MCF 10A (cell line): ENCODE data around the gene GSX2. TPM values are rescaled to one million over a fixed set of nuclear protein-coding genes. Genes with fewer than 3 reads are reported as not detected.

Experiments used
- BruUV-seq: library from RNA; stranded (reverse); fragments of 400-500 nt; replicated peaks from 2 replicates; lab custom pipeline; 2021; lab: Mats Ljungman, UMichigan
- CTCF ChIA-PET: fragments of 300-600 bp; sonication (Branson Sonifier 250); formaldehyde crosslinking; extraction: SDS; loops from one replicate; lab custom pipeline; 2021; ENCODE audit warnings: antibody characterized with exemption, inconsistent platforms; lab: Yijun Ruan, JAX
- POLR2A ChIA-PET: fragments of 300-600, 350-650 bp; sonication (Branson Sonifier 250); formaldehyde crosslinking; extraction: SDS; loops from one replicate; lab custom pipeline; 2020; ENCODE audit warnings: antibody characterized with exemption, inconsistent platforms; lab: Yijun Ruan, JAX
- DNase-seq: peaks from one replicate; pipeline ENCODE4 v3.0.0-alpha.2; 2018; ENCODE audit not compliant: unreplicated experiment
- H3K27ac Mint-ChIP-seq: one replicate; pipeline ENCODE4 v1.8.0; 2022; ENCODE audit warnings: mild to moderate bottlenecking, low read depth, mixed read lengths; ENCODE audit not compliant: unreplicated experiment
- H3K27me3 Mint-ChIP-seq: one replicate; pipeline ENCODE4 v1.8.0; 2022; ENCODE audit warnings: mixed read lengths; ENCODE audit not compliant: insufficient read depth, unreplicated experiment
- H3K36me3 Mint-ChIP-seq: one replicate; pipeline ENCODE4 v1.8.0; 2022; ENCODE audit warnings: mild to moderate bottlenecking, moderate library complexity, mixed read lengths; ENCODE audit not compliant: insufficient read depth, unreplicated experiment
- H3K4me1 Mint-ChIP-seq: one replicate; pipeline ENCODE4 v1.8.0; 2022; ENCODE audit warnings: mixed read lengths; ENCODE audit not compliant: insufficient read depth, unreplicated experiment
- H3K4me3 Mint-ChIP-seq: one replicate; pipeline ENCODE4 v1.8.0; 2022; ENCODE audit warnings: mild to moderate bottlenecking, moderate library complexity, mixed read lengths; ENCODE audit not compliant: unreplicated experiment
- H3K9me3 Mint-ChIP-seq: one replicate; pipeline ENCODE4 v1.8.0; 2022; ENCODE audit warnings: mixed read lengths; ENCODE audit not compliant: unreplicated experiment
- intact Hi-C: fragments of 100-400 bp; cut with micrococcal nuclease; formaldehyde crosslinking; loops from 2 replicates; pipeline ENCODE4 v1.14.1; 2022
- total RNA-seq: library from RNA; stranded (reverse); gene quantifications from 2 replicates; pipeline ENCODE4 v1.2.3, GENCODE V29; 2022
- TF ChIP-seq, protein P1 (sequence below): fragments of 200-600 bp; IDR thresholded peaks from one replicate; pipeline ENCODE4 v1.8.0; 2022; ENCODE audit warnings: antibody characterized with exemption, mild to moderate bottlenecking; ENCODE audit not compliant: unreplicated experiment

The GSX2 gene
- total RNA-seq, 1 experiment from 2014 or later, result not detected

GRCh38 chr4:54082168-54082567 is 17.8 kb upstream of the GSX2 start:
- POLR2A ChIA-PET, result interaction anchor here (1.0 kb wide), 1 partner anchor 15 kb away, joined by 3 read pairs; no protein-coding TSS in a partner anchor
- BruUV-seq, result no TSS peak
- H3K9me3 Mint-ChIP-seq, result no peaks in the 10 kb centered on the region
- CTCF ChIA-PET, result no interaction called here
- no peaks in the 10 kb centered on the region for H3K36me3 Mint-ChIP-seq
- intact Hi-C loops, result loop anchor here (1.0 kb wide), 1 partner anchor 18 kb away; the partner anchor contains the start of gene CHIC2
- H3K27ac Mint-ChIP-seq, result peak overlapping the region; percentile 61
- H3K4me1 Mint-ChIP-seq, result peaks cover 36% of the 10 kb centered on the region
- peak overlapping the region; percentile 5 for H3K4me3 Mint-ChIP-seq
- TF ChIP-seq, protein P1, sequence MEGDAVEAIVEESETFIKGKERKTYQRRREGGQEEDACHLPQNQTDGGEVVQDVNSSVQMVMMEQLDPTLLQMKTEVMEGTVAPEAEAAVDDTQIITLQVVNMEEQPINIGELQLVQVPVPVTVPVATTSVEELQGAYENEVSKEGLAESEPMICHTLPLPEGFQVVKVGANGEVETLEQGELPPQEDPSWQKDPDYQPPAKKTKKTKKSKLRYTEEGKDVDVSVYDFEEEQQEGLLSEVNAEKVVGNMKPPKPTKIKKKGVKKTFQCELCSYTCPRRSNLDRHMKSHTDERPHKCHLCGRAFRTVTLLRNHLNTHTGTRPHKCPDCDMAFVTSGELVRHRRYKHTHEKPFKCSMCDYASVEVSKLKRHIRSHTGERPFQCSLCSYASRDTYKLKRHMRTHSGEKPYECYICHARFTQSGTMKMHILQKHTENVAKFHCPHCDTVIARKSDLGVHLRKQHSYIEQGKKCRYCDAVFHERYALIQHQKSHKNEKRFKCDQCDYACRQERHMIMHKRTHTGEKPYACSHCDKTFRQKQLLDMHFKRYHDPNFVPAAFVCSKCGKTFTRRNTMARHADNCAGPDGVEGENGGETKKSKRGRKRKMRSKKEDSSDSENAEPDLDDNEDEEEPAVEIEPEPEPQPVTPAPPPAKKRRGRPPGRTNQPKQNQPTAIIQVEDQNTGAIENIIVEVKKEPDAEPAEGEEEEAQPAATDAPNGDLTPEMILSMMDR, result no peak
- H3K27me3 Mint-ChIP-seq, result no peaks in the 10 kb centered on the region
- peak; percentile 99 for DNase-seq

DNA sequence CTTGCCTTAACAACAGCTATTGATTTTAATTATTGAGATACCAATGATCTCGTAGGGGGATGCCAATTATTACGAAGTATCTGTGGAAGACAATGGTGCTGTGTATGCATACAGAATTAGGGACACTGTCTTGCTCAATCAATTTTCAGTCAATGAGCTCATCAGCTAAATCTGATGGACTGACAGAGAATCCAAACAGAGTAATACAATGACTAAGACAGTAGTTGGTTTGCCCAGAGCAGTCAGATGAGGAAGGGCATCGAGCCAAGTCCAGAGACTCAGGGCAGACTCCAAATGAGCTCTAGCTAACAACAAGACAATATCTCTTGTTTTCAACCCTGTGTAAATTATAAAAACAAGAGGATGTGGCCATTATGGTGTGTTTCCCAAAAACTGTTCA is 14.7 kb upstream of the GSX2 start:
- ChIA-PET POLR2A (interaction anchor here (0.5 to 2.6 kb wide), 9 partner anchors 17 to 1263 kb away, joined by 3 to 14 read pairs (median 3); partner anchors contain the start of gene CHIC2), CTCF (interaction anchor here (0.6 to 1.4 kb wide), 10 partner anchors 12 to 984 kb away, joined by 3 to 5 read pairs (median 3); no protein-coding TSS in a partner anchor)

DNA sequence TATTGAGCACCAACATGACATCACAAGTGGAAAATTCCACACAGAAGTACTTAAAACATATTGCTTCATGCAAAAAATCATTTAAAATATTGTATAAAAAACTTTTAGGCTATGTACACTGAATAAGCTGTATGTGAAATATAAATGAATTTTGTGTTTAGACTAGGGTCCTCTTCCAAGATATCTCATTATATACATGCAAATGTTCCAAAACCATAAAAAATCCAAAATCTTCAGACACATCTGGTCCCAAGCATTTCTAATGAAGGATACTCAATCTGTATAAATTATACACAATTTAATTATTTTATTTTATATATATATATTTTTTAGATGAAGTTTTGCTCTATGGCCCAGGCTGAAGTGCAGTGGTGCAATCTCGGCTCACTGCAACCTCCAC is 10.1 kb upstream of the GSX2 start:
- no peaks in the 10 kb centered on the region for H3K36me3 Mint-ChIP-seq
- no peak overlapping the region for H3K27ac Mint-ChIP-seq
- DNase-seq, result no peak
- ChIA-PET POLR2A (interaction anchor here (1.6 kb wide), 1 partner anchor 9 kb away, joined by 4 read pairs; no protein-coding TSS in a partner anchor), CTCF (no interaction called here)
- intact Hi-C loops, result loop anchor here (5.0 kb wide), 1 partner anchor 127 kb away; no protein-coding TSS in a partner anchor
- TF ChIP-seq, protein P1, result no peak
- no peaks in the 10 kb centered on the region for H3K9me3 Mint-ChIP-seq
- H3K27me3 Mint-ChIP-seq, result no peaks in the 10 kb centered on the region
- no peak overlapping the region for H3K4me3 Mint-ChIP-seq
- H3K4me1 Mint-ChIP-seq, result peaks cover 9% of the 10 kb centered on the region
- BruUV-seq, result no TSS peak

More for the DNA sequence above, 14.7 kb upstream of the GSX2 start:
- intact Hi-C loops, result no loop called here
- Mint-ChIP-seq H3K4me1 (peaks cover 26% of the 10 kb centered on the region), H3K9me3 (no peaks in the 10 kb centered on the region), H3K27me3 (no peaks in the 10 kb centered on the region), H3K4me3 (no peak overlapping the region), H3K36me3 (no peaks in the 10 kb centered on the region), H3K27ac (peak overlapping the region; percentile 5)
- TF ChIP-seq, protein P1, result no peak
- BruUV-seq, result no TSS peak
- peak; percentile 96 for DNase-seq

GRCh38 chr4:54090404-54090803 is 9.6 kb upstream of the GSX2 start:
- intact Hi-C loops, result loop anchor here (5.0 kb wide), 1 partner anchor 127 kb away; no protein-coding TSS in a partner anchor
- Mint-ChIP-seq H3K4me3 (no peak overlapping the region), H3K27ac (no peak overlapping the region), H3K4me1 (peaks cover 9% of the 10 kb centered on the region), H3K36me3 (no peaks in the 10 kb centered on the region), H3K27me3 (no peaks in the 10 kb centered on the region), H3K9me3 (no peaks in the 10 kb centered on the region)
- ChIA-PET POLR2A (interaction anchor here (1.6 to 2.2 kb wide), 2 partner anchors 8 to 62 kb away, joined by 4 to 8 read pairs; no protein-coding TSS in a partner anchor), CTCF (no interaction called here)
- TF ChIP-seq, protein P1, result no peak
- no peak for DNase-seq
- no TSS peak for BruUV-seq
